ENCODE data around the gene TNS1.

DNA sequence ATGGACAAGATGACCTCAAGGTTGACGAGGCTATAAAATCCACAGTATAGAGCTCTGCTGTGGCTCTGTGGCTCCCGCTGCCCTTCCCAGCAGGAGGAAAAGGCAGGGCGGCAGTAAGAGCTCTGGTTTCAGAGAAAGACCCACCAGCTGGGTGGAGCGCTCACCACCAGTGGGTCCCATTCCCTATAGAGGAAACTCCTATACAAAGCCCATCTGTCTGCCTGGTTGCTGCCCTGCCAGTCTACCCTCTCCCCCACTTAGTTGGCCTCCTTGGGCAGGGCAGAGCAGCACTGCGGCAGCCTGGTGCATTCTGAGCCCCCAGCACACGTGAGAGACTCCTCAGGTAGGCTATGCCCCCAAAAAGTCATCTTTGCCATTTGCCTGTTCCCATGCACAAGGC lies 26.5 kb downstream of the TNS1 start:
- no peak for TF ChIP-seq CTCF (IDR thresholded peaks at IDR 0.05 in 2 of 3, conservative IDR thresholded peaks at IDR 0.05 in 1 of 3; ENCODE audit: insufficient read depth in 2 of 3, low read depth in 1 of 3, low read length in 3 of 3)
- no peak for TF ChIP-seq TCF7 (IDR thresholded peaks at IDR 0.05; ENCODE audit: borderline replicate concordance)
- TF ChIP-seq, protein P1, sequence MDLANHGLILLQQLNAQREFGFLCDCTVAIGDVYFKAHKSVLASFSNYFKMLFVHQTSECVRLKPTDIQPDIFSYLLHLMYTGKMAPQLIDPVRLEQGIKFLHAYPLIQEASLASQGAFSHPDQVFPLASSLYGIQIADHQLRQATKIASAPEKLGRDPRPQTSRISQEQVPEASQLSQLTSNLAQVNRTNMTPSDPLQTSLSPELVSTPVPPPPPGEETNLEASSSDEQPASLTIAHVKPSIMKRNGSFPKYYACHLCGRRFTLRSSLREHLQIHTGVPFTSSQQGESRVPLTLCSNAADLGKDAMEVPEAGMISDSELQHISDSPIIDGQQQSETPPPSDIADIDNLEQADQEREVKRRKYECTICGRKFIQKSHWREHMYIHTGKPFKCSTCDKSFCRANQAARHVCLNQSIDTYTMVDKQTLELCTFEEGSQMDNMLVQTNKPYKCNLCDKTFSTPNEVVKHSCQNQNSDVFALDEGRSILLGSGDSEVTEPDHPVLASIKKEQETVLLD (IDR thresholded peaks at IDR 0.05): no peak
- no peak for TF ChIP-seq ARID3B (CRISPR knock-in tag; IDR thresholded peaks at IDR 0.05; ENCODE audit: borderline replicate concordance)
- TF ChIP-seq POLR2A (conservative IDR thresholded peaks at IDR 0.05): no peak
- no peak for TF ChIP-seq TRIM28 (IDR thresholded peaks at IDR 0.05)
- TF ChIP-seq, protein P2, sequence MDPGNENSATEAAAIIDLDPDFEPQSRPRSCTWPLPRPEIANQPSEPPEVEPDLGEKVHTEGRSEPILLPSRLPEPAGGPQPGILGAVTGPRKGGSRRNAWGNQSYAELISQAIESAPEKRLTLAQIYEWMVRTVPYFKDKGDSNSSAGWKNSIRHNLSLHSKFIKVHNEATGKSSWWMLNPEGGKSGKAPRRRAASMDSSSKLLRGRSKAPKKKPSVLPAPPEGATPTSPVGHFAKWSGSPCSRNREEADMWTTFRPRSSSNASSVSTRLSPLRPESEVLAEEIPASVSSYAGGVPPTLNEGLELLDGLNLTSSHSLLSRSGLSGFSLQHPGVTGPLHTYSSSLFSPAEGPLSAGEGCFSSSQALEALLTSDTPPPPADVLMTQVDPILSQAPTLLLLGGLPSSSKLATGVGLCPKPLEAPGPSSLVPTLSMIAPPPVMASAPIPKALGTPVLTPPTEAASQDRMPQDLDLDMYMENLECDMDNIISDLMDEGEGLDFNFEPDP (CRISPR knock-in tag; IDR thresholded peaks at IDR 0.05): no peak
- no peak for TF ChIP-seq SMAD1 (IDR thresholded peaks at IDR 0.05; ENCODE audit: low read depth, low read length, partially characterized antibody)
- no peak for TF ChIP-seq JUNB (CRISPR knock-in tag; conservative IDR thresholded peaks at IDR 0.05)
- no peak for TF ChIP-seq NR2C2 (CRISPR knock-in tag; IDR thresholded peaks at IDR 0.05)
- no peak for TF ChIP-seq NR2C2 (tag; IDR thresholded peaks at IDR 0.05)

All from K562 (cell line).